K562 (cell line): ENCODE data around the gene C16orf89. TPM values are rescaled to one million over a fixed set of nuclear protein-coding genes. Genes with fewer than 3 reads are reported as not detected.

Source experiments
- ARID4B ChIP-seq: sonication (generic); formaldehyde crosslinking; IDR thresholded peaks from 2 replicates; pipeline ENCODE4 v1.8.0; 2022; ENCODE audit warnings: mild to moderate bottlenecking, missing genetic modification reagents
- ETS1 ChIP-seq: conservative IDR thresholded peaks from 2 replicates; pipeline ENCODE4 v1.6.1; 2011; ENCODE audit warnings: low read depth, mild to moderate bottlenecking, low read length; ENCODE audit not compliant: control insufficient read depth
- FOXK2 ChIP-seq, 2 experiments: fragments of 450-650 bp; IDR thresholded peaks in 1 of 2; conservative IDR thresholded peaks in 1 of 2; 2 replicates each; pipeline ENCODE4 v1.6.1; 2016; ENCODE audit warnings: low read depth in 2 of 2, mild to moderate bottlenecking in 1 of 2
- FOXP4 ChIP-seq: sonication (generic); formaldehyde crosslinking; IDR thresholded peaks from 2 replicates; pipeline ENCODE4 v1.8.0; 2022; ENCODE audit warnings: mild to moderate bottlenecking, missing genetic modification reagents, borderline replicate concordance
- HDAC2 ChIP-seq: fragments of 450-650 bp; IDR thresholded peaks from 2 replicates; pipeline ENCODE4 v1.6.1; 2016; ENCODE audit warnings: mild to moderate bottlenecking
- HDAC6 ChIP-seq: IDR thresholded peaks from 2 replicates; pipeline ENCODE4 v1.6.1; 2012; ENCODE audit warnings: low read depth, mild to moderate bottlenecking, control low read depth, inconsistent platforms, low read length, moderate library complexity
- HMG20A ChIP-seq: fragments of 450-650 bp; formaldehyde crosslinking; conservative IDR thresholded peaks from 2 replicates; pipeline ENCODE4 v1.4.0; 2020; ENCODE audit warnings: mild to moderate bottlenecking, mixed read lengths
- ID3 ChIP-seq, 2 experiments: fragments of 250-450 bp in 1 of 2; fragments of 450-650 bp in 1 of 2; sonication (Bioruptor Pico) in 1 of 2; IDR thresholded peaks; 2 replicates each; pipeline versions ENCODE4 v1.6.1 to v1.8.0; 2016 to 2021; ENCODE audit warnings: mild to moderate bottlenecking in 2 of 2, moderate library complexity in 2 of 2, missing compliant biosample characterization in 1 of 2, missing genetic modification characterization in 1 of 2
- KAT7 ChIP-seq: sonication (generic); formaldehyde crosslinking; IDR thresholded peaks from 2 replicates; pipeline ENCODE4 v1.8.0; 2022; ENCODE audit warnings: missing genetic modification reagents, mild to moderate bottlenecking, borderline replicate concordance
- KAT8 ChIP-seq: fragments of 450-650 bp; IDR thresholded peaks from 2 replicates; pipeline ENCODE4 v1.6.1; 2016; ENCODE audit warnings: low read depth, mild to moderate bottlenecking
- LCOR ChIP-seq: sonication (generic); formaldehyde crosslinking; IDR thresholded peaks from 2 replicates; pipeline ENCODE4 v1.8.0; 2022; ENCODE audit warnings: mild to moderate bottlenecking, missing genetic modification reagents
- MNT ChIP-seq, 2 experiments: fragments of 450-650 bp; conservative IDR thresholded peaks; 2 replicates each; pipeline ENCODE4 v1.6.1; 2017; ENCODE audit warnings: mild to moderate bottlenecking in 2 of 2, moderate library complexity in 2 of 2
- PHB2 ChIP-seq: fragments of 450-650 bp; IDR thresholded peaks from 2 replicates; pipeline ENCODE4 v1.6.1; 2017; ENCODE audit warnings: low read depth
- PTRF ChIP-seq: fragments of 450-650 bp; IDR thresholded peaks from 2 replicates; pipeline ENCODE4 v1.6.1; 2016; ENCODE audit warnings: mild to moderate bottlenecking, missing genetic modification characterization, missing compliant biosample characterization
- SOX6 ChIP-seq: fragments of 450-650 bp; IDR thresholded peaks from 2 replicates; pipeline ENCODE4 v1.6.1; 2014; ENCODE audit warnings: mild to moderate bottlenecking
- ZKSCAN1 ChIP-seq: fragments of 150-350 bp; IDR thresholded peaks from 2 replicates; pipeline ENCODE4 v1.6.1; 2016; ENCODE audit warnings: low read depth, low read length
- polyA plus RNA-seq, 8 experiments: library from polyadenylated mRNA; depleted of rRNA in 4 of 8; stranded (reverse) in 5 of 8; unstranded in 3 of 8; fragments of >200 nt; fragmentation: Nextera tagmentation in 2 of 8; fragmentation: Illumina TruSeq in 1 of 8; extraction: Ambion mirVana in 2 of 8; extraction: Trizol in 1 of 8; gene quantifications; 2 replicates each; pipeline versions ENCODE4 v1.2.1 to v1.2.3, GENCODE V29; 2011 to 2014; ENCODE audit warnings: inconsistent platforms in 1 of 8, missing spikeins in 1 of 8
- total RNA-seq, 7 experiments: library from RNA; depleted of rRNA in 6 of 7; stranded (reverse); fragments of >200 nt in 6 of 7; fragmentation: Illumina TruSeq in 2 of 7; extraction: Trizol in 2 of 7; gene quantifications; 2 replicates each; pipeline versions ENCODE4 v1.2.1 to v1.2.3, GENCODE V29; 2011 to 2021; ENCODE audit warnings: low replicate concordance in 1 of 7

Gene C16orf89
- total and polyA plus RNA-seq, 9 of the 15 experiments (the other 6 are each of a cell fraction or from before 2014, with no cell fraction given): not detected

- peak; percentile 98 for TF ChIP-seq ARID4B (CRISPR knock-in tag)
- peak; percentile 98 for TF ChIP-seq HDAC2
- no peak for TF ChIP-seq SOX6
- TF ChIP-seq MNT (conservative IDR thresholded peaks at IDR 0.05): peak; percentile 81 to 95
- peak; percentile 97 for TF ChIP-seq ETS1
- TF ChIP-seq PHB2: no peak
- TF ChIP-seq LCOR (CRISPR knock-in tag): no peak
- peak; percentile 83 to 84 for TF ChIP-seq FOXK2 (conservative IDR thresholded peaks at IDR 0.05 in 1 of 2, IDR thresholded peaks at IDR 0.05 in 1 of 2; ENCODE audit: low read depth in 2 of 2)
- no peak for TF ChIP-seq PTRF (tag)
- TF ChIP-seq HDAC6: no peak
- peak; percentile 71; the same call in 1 of the 2 replicates for TF ChIP-seq KAT8
- no peak for TF ChIP-seq FOXP4
- no peak for TF ChIP-seq HMG20A (CRISPR knock-in tag)
- TF ChIP-seq KAT7 (CRISPR knock-in tag): peak; percentile 56; the same call in 1 of the 2 replicates
- TF ChIP-seq ID3 (CRISPR knock-in tag; IDR thresholded peaks at IDR 0.05): no peak
- TF ChIP-seq ID3 (tag; IDR thresholded peaks at IDR 0.05): no peak; the same call in 1 of the 2 replicates
- peak; percentile 46; the same call in 1 of the 2 replicates for TF ChIP-seq ZKSCAN1
Observed at GRCh38 chr16:5033256-5034166, 32.2 kb downstream of the C16orf89 start, which contains the start of gene NAGPA (continued).
